Lung (tissue), 12 donors: ENCODE data around the gene EPHB1. TPM values are rescaled to one million over a fixed set of nuclear protein-coding genes. Genes with fewer than 3 reads are reported as not detected.

Experiments used
- ATAC-seq: fragments of 200-7000 bp; cut with Tn5 transposase; one replicate; pipeline ENCODE4 v1.9.1; 2020; ENCODE audit warnings: moderate number of reproducible peaks; ENCODE audit not compliant: insufficient read depth, low FRiP score
- DNase-seq, 3 donors: peaks; one replicate each; pipeline ENCODE4 v3.0.0-alpha.2; 2013 to 2017
- H3K27ac ChIP-seq, 2 donors: one replicate each; pipeline ENCODE4 v1.5.1; 2013; ENCODE audit warnings: mild to moderate bottlenecking in 2 of 2, moderate library complexity in 2 of 2, control low read depth in 1 of 2, inconsistent platforms in 1 of 2, low read depth in 1 of 2, low read length in 1 of 2
- H3K27me3 ChIP-seq, 3 donors: one replicate each; pipeline ENCODE4 v1.5.1; 2013; ENCODE audit warnings: low read length in 2 of 3; ENCODE audit not compliant: control insufficient read depth in 3 of 3, insufficient read depth in 3 of 3
- H3K36me3 ChIP-seq, 4 donors: one replicate each; pipeline ENCODE4 v1.5.1; 2013; ENCODE audit warnings: low read length in 4 of 4, mild to moderate bottlenecking in 1 of 4, moderate library complexity in 1 of 4; ENCODE audit not compliant: control insufficient read depth in 4 of 4, insufficient read depth in 4 of 4
- H3K4me1 ChIP-seq, 5 donors: one replicate each; pipeline ENCODE4 v1.5.1; 2013; ENCODE audit warnings: low read length in 5 of 5, mild to moderate bottlenecking in 2 of 5, moderate library complexity in 1 of 5; ENCODE audit not compliant: control insufficient read depth in 5 of 5, insufficient read depth in 5 of 5
- H3K4me3 ChIP-seq: one replicate; pipeline ENCODE4 v1.5.1; 2013; ENCODE audit warnings: mild to moderate bottlenecking, control low read depth, moderate library complexity
- H3K9ac ChIP-seq, 2 donors: one replicate each; pipeline ENCODE4 v1.5.1; 2013; ENCODE audit warnings: low read length in 2 of 2, control low read depth in 1 of 2; ENCODE audit not compliant: insufficient read depth in 1 of 2
- H3K9me3 ChIP-seq, 4 donors: one replicate each; pipeline ENCODE4 v1.5.1; 2013; ENCODE audit warnings: low read length in 3 of 4, mild to moderate bottlenecking in 1 of 4, moderate library complexity in 1 of 4; ENCODE audit not compliant: control insufficient read depth in 4 of 4, insufficient read depth in 3 of 4
- CTCF ChIP-seq: IDR thresholded peaks from 2 replicates; pipeline ENCODE4 v1.5.1; 2012; ENCODE audit warnings: mild to moderate bottlenecking; ENCODE audit errors: control extremely low read depth, extremely low read depth
- WGBS, 2 donors: extraction: QIAGEN DNeasy Blood & Tissue Kit; methylation state at CpG; one replicate each; pipeline ENCODE4 v1.1.7; 2013; 5-methylcytosine and 5-hydroxymethylcytosine counted together
- polyA plus RNA-seq, 2 donors: library from polyadenylated mRNA; stranded (reverse); fragments of 200-250 nt; gene quantifications; one replicate each; pipeline ENCODE4 v1.2.1, GENCODE V29; 2013
- total RNA-seq, 2 donors: library from RNA; depleted of rRNA in 1 of 2; stranded (reverse); fragments of >200 nt in 1 of 2; gene quantifications; one replicate each; pipeline ENCODE4 v1.2.1, GENCODE V29; 2014 to 2021
- donor health status: control.
- donor health status: control.
- donor health status: Bipolar disorder and iron deficiency.
- donor health status: healthy.
- donor health status: DM: yes; HTN: yes; CAD: no.

EPHB1 gene
- total and polyA plus RNA-seq, 4 donors, result 0.30 to 6.3 (median 2.1) TPM

GRCh38 chr3:134929976-134930375 is 134.9 kb downstream of the EPHB1 start:
- Histone ChIP-seq H3K4me1 (no peaks in the 10 kb centered on the region), H3K27me3 (no peaks in the 10 kb centered on the region), H3K4me3 (no peak overlapping the region), H3K27ac (no peak overlapping the region), H3K9ac (no peak overlapping the region), H3K36me3 (no peaks in the 10 kb centered on the region), H3K9me3 (peaks cover 0 to 7% (median 0%) of the 10 kb centered on the region in 4 donors)
- WGBS, 2 donors, result 86 to 90% methylated on average over 2 of the region's 2 CpGs
- no peak for TF ChIP-seq CTCF
- no peak for ATAC-seq
- no peak for DNase-seq

- 53 to 78% methylated on average over 5 of the region's 5 CpGs for WGBS, 2 donors
- peaks cover 0 to 2% (median 0%) of the 10 kb centered on the region in 4 donors for H3K9me3 ChIP-seq
- no peak for ATAC-seq
Observed at GRCh38 chr3:134931045-134931785, 136.2 kb downstream of the EPHB1 start.

GRCh38 chr3:134932035-134932434 is 137.0 kb downstream of the EPHB1 start:
- ATAC-seq, result no peak
- Histone ChIP-seq H3K9me3 (peaks cover 0 to 3% (median 0%) of the 10 kb centered on the region in 4 donors), H3K27me3 (no peaks in the 10 kb centered on the region), H3K4me1 (no peaks in the 10 kb centered on the region), H3K36me3 (no peaks in the 10 kb centered on the region), H3K4me3 (no peak overlapping the region), H3K9ac (no peak overlapping the region), H3K27ac (no peak overlapping the region)
- DNase-seq, result no peak
- no peak for TF ChIP-seq CTCF
- 81 to 84% methylated on average over 6 of the region's 6 CpGs for WGBS, 2 donors

More at GRCh38 chr3:134931045-134931785, 136.2 kb downstream of the EPHB1 start:
- H3K27ac ChIP-seq, result no peak overlapping the region
- DNase-seq, result no peak
- TF ChIP-seq CTCF, result no peak
- no peak overlapping the region for H3K9ac ChIP-seq
- H3K27me3 ChIP-seq, result no peaks in the 10 kb centered on the region
- H3K4me1 ChIP-seq, result no peaks in the 10 kb centered on the region
- H3K4me3 ChIP-seq, result no peak overlapping the region
- no peaks in the 10 kb centered on the region for H3K36me3 ChIP-seq
